Choroid plexus epithelial cell (primary cell): ENCODE measurements around the gene AFAP1.
A peak's percentile ranks its signal among the peaks of the same experiment; 100 is the strongest.

Experiments used
- DNase-seq: peaks from one replicate; pipeline ENCODE4 v3.0.0-alpha.2; 2010; ENCODE audit warnings: low read depth
- H3K4me3 ChIP-seq: 2 replicates; pipeline ENCODE4 v1.5.1; 2011; ENCODE audit warnings: low read depth, mild to moderate bottlenecking, control low read depth, low read length, moderate library complexity
- CTCF ChIP-seq: conservative IDR thresholded peaks from 2 replicates; pipeline ENCODE4 v1.5.1; 2011; ENCODE audit warnings: low read depth, mild to moderate bottlenecking, control low read depth, inconsistent platforms, low read length, moderate library complexity

The AFAP1 gene

GRCh38 chr4:7826909-7827306 is 112.8 kb downstream of the AFAP1 start:
- DNase-seq: no peak
- no peak for TF ChIP-seq CTCF
- H3K4me3 ChIP-seq: no peak overlapping the region

- TF ChIP-seq CTCF: no peak
- DNase-seq: no peak
- no peak overlapping the region for H3K4me3 ChIP-seq
Measured at GRCh38 chr4:7826176-7826908, 113.3 kb downstream of the AFAP1 start.

- peak; percentile 83 for DNase-seq
- no peak for TF ChIP-seq CTCF
- no peak overlapping the region for H3K4me3 ChIP-seq
Measured at GRCh38 chr4:7824218-7824617, 115.4 kb downstream of the AFAP1 start.

GRCh38 chr4:7823416-7823824 is 116.2 kb downstream of the AFAP1 start:
- DNase-seq: no peak
- H3K4me3 ChIP-seq: no peak overlapping the region
- TF ChIP-seq CTCF: no peak

GRCh38 chr4:7822877-7823276 is 116.8 kb downstream of the AFAP1 start:
- TF ChIP-seq CTCF: no peak

GRCh38 chr4:7822137-7822505 is 117.5 kb downstream of the AFAP1 start:
- no peak for DNase-seq
- H3K4me3 ChIP-seq: no peak overlapping the region
- no peak for TF ChIP-seq CTCF

More at GRCh38 chr4:7822877-7823276, 116.8 kb downstream of the AFAP1 start:
- no peak for DNase-seq
- H3K4me3 ChIP-seq: no peak overlapping the region
